Measurements from ENCODE around the gene SASH1.

SASH1 gene

DNA sequence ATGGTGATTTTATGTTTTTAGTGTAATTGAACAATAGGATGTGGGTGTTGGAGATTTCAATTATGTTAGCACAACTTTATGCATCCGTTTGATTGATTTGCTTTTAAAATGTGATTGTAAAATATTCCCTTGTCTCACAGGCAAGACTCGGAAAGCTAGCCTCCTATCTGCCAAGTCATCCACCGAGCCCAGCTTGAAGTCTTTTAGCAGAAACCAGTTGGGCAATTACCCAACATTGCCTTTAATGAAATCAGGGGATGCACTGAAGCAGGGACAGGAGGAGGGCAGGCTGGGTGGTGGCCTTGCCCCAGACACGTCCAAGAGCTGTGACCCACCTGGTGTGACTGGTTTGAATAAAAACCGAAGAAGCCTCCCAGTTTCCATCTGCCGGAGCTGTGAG is 200.9 kb downstream of the SASH1 start:
- Histone ChIP-seq H3K27ac (no peak overlapping the region), H3K9me3 (no peaks in the 10 kb centered on the region), H3K4me3 (no peak overlapping the region), H3K4me1 (peaks cover 0 to 5% (median 2%) of the 10 kb centered on the region in 4 donors), H3K27me3 (no peaks in the 10 kb centered on the region), H3K36me3 (peaks cover 92 to 97% (median 93%) of the 10 kb centered on the region in 3 donors)
- intact Hi-C loops (cut with DNase I; ENCODE audit: low total_unique reads), result no loop called here
- no peak for DNase-seq
- TF ChIP-seq, protein P1, sequence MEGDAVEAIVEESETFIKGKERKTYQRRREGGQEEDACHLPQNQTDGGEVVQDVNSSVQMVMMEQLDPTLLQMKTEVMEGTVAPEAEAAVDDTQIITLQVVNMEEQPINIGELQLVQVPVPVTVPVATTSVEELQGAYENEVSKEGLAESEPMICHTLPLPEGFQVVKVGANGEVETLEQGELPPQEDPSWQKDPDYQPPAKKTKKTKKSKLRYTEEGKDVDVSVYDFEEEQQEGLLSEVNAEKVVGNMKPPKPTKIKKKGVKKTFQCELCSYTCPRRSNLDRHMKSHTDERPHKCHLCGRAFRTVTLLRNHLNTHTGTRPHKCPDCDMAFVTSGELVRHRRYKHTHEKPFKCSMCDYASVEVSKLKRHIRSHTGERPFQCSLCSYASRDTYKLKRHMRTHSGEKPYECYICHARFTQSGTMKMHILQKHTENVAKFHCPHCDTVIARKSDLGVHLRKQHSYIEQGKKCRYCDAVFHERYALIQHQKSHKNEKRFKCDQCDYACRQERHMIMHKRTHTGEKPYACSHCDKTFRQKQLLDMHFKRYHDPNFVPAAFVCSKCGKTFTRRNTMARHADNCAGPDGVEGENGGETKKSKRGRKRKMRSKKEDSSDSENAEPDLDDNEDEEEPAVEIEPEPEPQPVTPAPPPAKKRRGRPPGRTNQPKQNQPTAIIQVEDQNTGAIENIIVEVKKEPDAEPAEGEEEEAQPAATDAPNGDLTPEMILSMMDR (IDR thresholded peaks at IDR 0.05), result no peak

DNA sequence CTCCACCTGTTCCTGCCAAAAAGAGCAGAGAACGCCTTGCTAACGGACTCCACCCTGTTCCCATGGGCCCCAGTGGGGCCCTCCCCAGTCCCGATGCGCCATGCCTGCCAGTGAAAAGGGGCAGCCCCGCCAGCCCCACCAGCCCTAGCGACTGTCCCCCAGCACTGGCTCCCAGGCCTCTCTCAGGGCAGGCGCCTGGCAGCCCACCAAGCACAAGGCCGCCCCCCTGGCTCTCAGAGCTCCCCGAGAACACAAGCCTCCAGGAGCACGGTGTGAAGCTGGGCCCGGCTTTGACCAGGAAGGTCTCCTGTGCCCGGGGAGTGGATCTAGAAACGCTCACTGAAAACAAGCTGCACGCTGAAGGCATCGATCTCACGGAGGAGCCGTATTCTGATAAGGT is 201.8 kb downstream of the SASH1 start:
- no peak overlapping the region for H3K27ac ChIP-seq
- H3K9me3 ChIP-seq, result no peaks in the 10 kb centered on the region
- H3K27me3 ChIP-seq, result no peaks in the 10 kb centered on the region
- no peak overlapping the region for H3K4me3 ChIP-seq
- no peak for DNase-seq
- peaks cover 98 to 99% (median 98%) of the 10 kb centered on the region in 3 donors for H3K36me3 ChIP-seq
- intact Hi-C loops (cut with DNase I; ENCODE audit: low total_unique reads), result no loop called here
- TF ChIP-seq, protein P1 (IDR thresholded peaks at IDR 0.05), result no peak
- H3K4me1 ChIP-seq, result peaks cover 0 to 5% (median 0%) of the 10 kb centered on the region in 4 donors

DNA sequence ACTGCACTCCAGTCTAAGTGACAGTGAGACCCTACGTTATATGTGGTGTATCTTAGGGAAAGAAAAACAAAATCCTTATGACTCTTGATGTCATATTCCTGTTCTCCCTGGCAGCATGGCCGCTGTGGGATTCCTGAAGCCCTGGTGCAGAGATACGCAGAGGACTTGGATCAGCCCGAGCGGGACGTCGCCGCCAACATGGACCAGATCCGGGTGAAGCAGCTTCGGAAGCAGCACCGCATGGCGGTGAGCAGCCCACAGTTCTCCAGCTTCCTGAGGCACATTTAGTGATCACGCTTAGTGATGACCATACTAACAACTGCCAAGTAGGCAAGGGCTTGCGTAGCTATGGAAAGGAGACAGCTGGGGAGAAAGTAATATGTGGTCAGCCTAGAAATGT is 203.3 kb downstream of the SASH1 start:
- no peaks in the 10 kb centered on the region for H3K27me3 ChIP-seq
- H3K36me3 ChIP-seq, result peaks cover 83 to 98% (median 95%) of the 10 kb centered on the region in 3 donors
- H3K27ac ChIP-seq, result no peak overlapping the region
- no peak for DNase-seq
- H3K9me3 ChIP-seq, result no peaks in the 10 kb centered on the region
- intact Hi-C loops (cut with DNase I; ENCODE audit: low total_unique reads), result no loop called here
- peaks cover 0 to 5% (median 0%) of the 10 kb centered on the region in 4 donors for H3K4me1 ChIP-seq
- TF ChIP-seq, protein P1 (IDR thresholded peaks at IDR 0.05), result no peak
- no peak overlapping the region for H3K4me3 ChIP-seq

DNA sequence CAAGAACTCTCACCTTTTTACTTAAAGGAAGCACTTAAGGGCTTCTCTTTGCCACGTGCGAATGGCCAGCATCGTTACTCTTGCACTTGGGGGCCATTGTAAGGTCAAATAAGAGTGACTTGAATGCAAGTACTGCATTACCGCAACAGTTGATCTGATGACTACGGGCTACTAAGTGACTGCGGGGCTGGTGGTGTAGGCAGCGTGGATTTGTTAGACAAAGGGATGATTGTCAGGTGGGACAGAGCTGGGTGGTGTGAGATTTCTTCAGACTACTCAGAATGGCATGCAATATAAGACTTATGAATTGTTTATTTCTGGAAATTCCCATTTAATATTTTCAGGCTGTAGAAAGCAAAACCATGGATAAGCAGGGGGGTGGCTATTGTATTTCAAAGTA is 204.5 kb downstream of the SASH1 start:
- DNase-seq, result no peak
- Histone ChIP-seq H3K27me3 (no peaks in the 10 kb centered on the region), H3K4me3 (no peak overlapping the region), H3K27ac (no peak overlapping the region), H3K36me3 (peaks cover 71 to 91% (median 82%) of the 10 kb centered on the region in 3 donors), H3K4me1 (peaks cover 0 to 5% (median 0%) of the 10 kb centered on the region in 4 donors), H3K9me3 (no peaks in the 10 kb centered on the region)
- TF ChIP-seq, protein P1 (IDR thresholded peaks at IDR 0.05), result no peak
- intact Hi-C loops (cut with DNase I; ENCODE audit: low total_unique reads), result no loop called here

DNA sequence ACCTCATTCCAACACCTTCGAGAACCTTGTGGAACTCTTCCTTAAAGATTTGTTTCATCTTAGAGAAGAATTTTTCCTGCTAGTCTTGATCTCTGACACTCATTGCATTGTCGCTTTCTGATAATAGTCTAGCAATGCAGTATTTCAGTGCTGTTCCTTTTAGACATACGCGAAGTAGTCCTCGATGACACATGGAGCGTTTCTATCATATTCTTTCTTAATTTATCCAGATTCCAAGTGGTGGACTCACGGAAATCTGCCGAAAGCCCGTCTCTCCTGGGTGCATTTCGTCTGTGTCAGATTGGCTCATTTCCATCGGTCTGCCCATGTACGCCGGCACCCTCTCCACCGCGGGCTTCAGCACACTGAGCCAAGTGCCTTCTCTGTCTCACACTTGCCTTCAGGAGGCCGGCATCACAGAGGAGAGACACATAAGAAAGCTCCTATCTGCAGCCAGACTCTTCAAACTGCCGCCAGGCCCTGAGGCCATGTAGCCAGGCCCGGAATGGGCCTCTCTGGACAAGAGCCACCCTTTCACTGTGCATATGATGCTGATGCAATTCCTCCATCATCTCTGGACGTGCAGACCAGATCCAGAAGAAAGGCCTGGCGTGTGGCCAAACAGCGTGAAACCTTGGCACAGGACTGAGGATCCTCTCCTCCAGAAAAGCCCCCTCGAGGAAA is 205.6 kb downstream of the SASH1 start:
- H3K9me3 ChIP-seq, result no peaks in the 10 kb centered on the region
- intact Hi-C loops (cut with DNase I; ENCODE audit: low total_unique reads), result no loop called here
- H3K27me3 ChIP-seq, result no peaks in the 10 kb centered on the region
- DNase-seq, result no peak
- peaks cover 60 to 91% (median 72%) of the 10 kb centered on the region in 3 donors for H3K36me3 ChIP-seq
- peaks cover 0 to 5% (median 0%) of the 10 kb centered on the region in 4 donors for H3K4me1 ChIP-seq
- H3K4me3 ChIP-seq, result no peak overlapping the region
- no peak overlapping the region for H3K27ac ChIP-seq
- TF ChIP-seq, protein P1 (IDR thresholded peaks at IDR 0.05), result no peak

Data from tibial artery (tissue), 4 donors.